Loucy (cell line): Measurements from ENCODE around the gene RBMS3.

Source experiments
- H2AFZ ChIP-seq: fragments of 200-600 bp; sonication (generic); 2 replicates; pipeline ENCODE4 v1.6.0; 2016; ENCODE audit warnings: antibody characterized with exemption, mild to moderate bottlenecking, low read length, moderate library complexity
- H3F3A ChIP-seq: fragments of 200-600 bp; 2 replicates; pipeline ENCODE4 v1.6.0; 2016; ENCODE audit warnings: antibody characterized with exemption, low read depth, mild to moderate bottlenecking
- H3K27me3 ChIP-seq: fragments of 200-600 bp; sonication (generic); 2 replicates; pipeline ENCODE4 v1.6.1; 2014; ENCODE audit warnings: low read length, mild to moderate bottlenecking; ENCODE audit not compliant: insufficient read depth, poor library complexity, severe bottlenecking
- H3K36me3 ChIP-seq: fragments of 200-600 bp; sonication (generic); 2 replicates; pipeline ENCODE4 v1.6.1; 2016; ENCODE audit warnings: low read length; ENCODE audit not compliant: insufficient read depth
- H3K4me1 ChIP-seq: fragments of 200-600 bp; sonication (generic); 2 replicates; pipeline ENCODE4 v1.5.1; 2014; ENCODE audit warnings: low read length, mild to moderate bottlenecking; ENCODE audit not compliant: insufficient read depth, poor library complexity, severe bottlenecking
- H3K4me2 ChIP-seq: fragments of 200-600 bp; sonication (generic); 2 replicates; pipeline ENCODE4 v1.6.0; 2014; ENCODE audit warnings: antibody characterized with exemption, low read length, low read depth, mild to moderate bottlenecking; ENCODE audit not compliant: poor library complexity, severe bottlenecking
- H3K4me3 ChIP-seq: fragments of 200-600 bp; sonication (generic); 2 replicates; pipeline ENCODE4 v1.5.1; 2014; ENCODE audit warnings: low read length, mild to moderate bottlenecking, mixed read lengths; ENCODE audit not compliant: poor library complexity, severe bottlenecking
- H3K79me2 ChIP-seq: fragments of 200-600 bp; sonication (generic); 2 replicates; pipeline ENCODE4 v1.6.1; 2014; ENCODE audit warnings: low read length; ENCODE audit not compliant: insufficient read depth
- H3K9ac ChIP-seq: fragments of 200-600 bp; sonication (generic); 2 replicates; pipeline ENCODE4 v1.6.0; 2014; ENCODE audit warnings: mild to moderate bottlenecking, low read depth, low read length, moderate library complexity; ENCODE audit not compliant: poor library complexity, severe bottlenecking
- H3K9me2 ChIP-seq: fragments of 200-600 bp; sonication (generic); replicated peaks from 2 replicates; pipeline ENCODE4 v1.6.1; 2016; ENCODE audit warnings: low read depth, low read length, mixed read lengths
- H3K9me3 ChIP-seq: fragments of 200-600 bp; sonication (generic); 2 replicates; pipeline ENCODE4 v1.6.1; 2014; ENCODE audit warnings: mild to moderate bottlenecking, antibody characterized with exemption, low read length, low read depth; ENCODE audit not compliant: insufficient read depth
- H4K20me1 ChIP-seq: fragments of 200-600 bp; sonication (generic); 2 replicates; pipeline ENCODE4 v1.6.0; 2014; ENCODE audit warnings: antibody characterized with exemption, low read length, mild to moderate bottlenecking; ENCODE audit not compliant: insufficient read depth, poor library complexity, severe bottlenecking
- CTCF ChIP-seq: fragments of 200-600 bp; sonication (generic); conservative IDR thresholded peaks from 2 replicates; pipeline ENCODE4 v1.5.1; 2014; ENCODE audit warnings: mild to moderate bottlenecking, antibody characterized with exemption, low read length
- EZH2phosphoT487 ChIP-seq: fragments of 200-600 bp; IDR thresholded peaks from 2 replicates; pipeline ENCODE4 v1.6.1; 2018; ENCODE audit warnings: antibody characterized with exemption, mild to moderate bottlenecking, moderate library complexity, borderline replicate concordance

The RBMS3 gene

GRCh38 chr3:29317659-29318173 is 36.8 kb downstream of the RBMS3 start:
- Histone ChIP-seq H4K20me1 (no peaks in the 10 kb centered on the region), H3K9ac (no peak overlapping the region), H3K79me2 (no peaks in the 10 kb centered on the region), H3K27me3 (no peaks in the 10 kb centered on the region), H3K4me1 (no peaks in the 10 kb centered on the region), H2AFZ (no peak overlapping the region), H3K4me3 (no peak overlapping the region), H3F3A (no peaks in the 10 kb centered on the region), H3K9me3 (no peaks in the 10 kb centered on the region), H3K36me3 (no peaks in the 10 kb centered on the region), H3K4me2 (no peak overlapping the region), H3K9me2 (no peaks in the 10 kb centered on the region)
- no peak for TF ChIP-seq CTCF
- TF ChIP-seq EZH2phosphoT487 = no peak

- Histone ChIP-seq H3K27me3 (no peaks in the 10 kb centered on the region), H4K20me1 (no peaks in the 10 kb centered on the region), H3K4me1 (no peaks in the 10 kb centered on the region), H3K79me2 (no peaks in the 10 kb centered on the region), H3K4me3 (no peak overlapping the region), H3K9me2 (no peaks in the 10 kb centered on the region), H3K4me2 (no peak overlapping the region), H3F3A (no peaks in the 10 kb centered on the region), H3K9me3 (no peaks in the 10 kb centered on the region), H3K36me3 (no peaks in the 10 kb centered on the region), H3K9ac (no peak overlapping the region), H2AFZ (no peak overlapping the region)
- TF ChIP-seq CTCF = no peak
- no peak for TF ChIP-seq EZH2phosphoT487
These were observed 37.4 kb downstream of the RBMS3 start for GRCh38 chr3:29318251-29318650.

GRCh38 chr3:29319262-29319661 is 38.4 kb downstream of the RBMS3 start:
- Histone ChIP-seq H3K27me3 (no peaks in the 10 kb centered on the region), H3K9me2 (no peaks in the 10 kb centered on the region), H3K4me1 (no peaks in the 10 kb centered on the region), H3K9ac (no peak overlapping the region), H3F3A (no peaks in the 10 kb centered on the region), H3K36me3 (no peaks in the 10 kb centered on the region), H3K4me3 (no peak overlapping the region), H3K79me2 (no peaks in the 10 kb centered on the region), H2AFZ (no peak overlapping the region), H3K9me3 (no peaks in the 10 kb centered on the region), H3K4me2 (no peak overlapping the region), H4K20me1 (no peaks in the 10 kb centered on the region)
- TF ChIP-seq EZH2phosphoT487 (no peak), CTCF (no peak)
